ENCODE measurements around the gene COL18A1. TPM values are rescaled to one million over a fixed set of nuclear protein-coding genes. Genes with fewer than 3 reads are reported as not detected.
A peak's percentile ranks its signal among the peaks of the same experiment; 100 is the strongest.

Gene COL18A1
- polyA plus RNA-seq, 6 donors from 2014 or later = 0.13 to 0.49 (median 0.21) TPM

- Mint-ChIP-seq H3K4me1 (peaks cover 16 to 18% (median 18%) of the 10 kb centered on the region in 3 donors), H3K27ac (peak overlapping the region in 2 of 6 donors; percentile 28 to 85), H3K27me3 (peaks cover 59 to 82% (median 77%) of the 10 kb centered on the region in 3 donors), H3K9me3 (peaks cover 6 to 22% (median 12%) of the 10 kb centered on the region in 7 donors), H3K4me3 (peak overlapping the region; percentile 66 to 92 (median 88)), H3K36me3 (peaks cover 0 to 22% of the 10 kb centered on the region in 2 donors)
- DNase-seq = no peak
- peak; percentile 19 to 26 for ATAC-seq (ENCODE audit: low read depth in 2 of 2)
These were observed 888 bp upstream of the COL18A1 start for GRCh38 chr21:45403825-45404729.

GRCh38 chr21:45405271-45405818 is 380 bp downstream of the COL18A1 start:
- peaks cover 0 to 22% of the 10 kb centered on the region in 2 donors for H3K36me3 Mint-ChIP-seq
- H3K4me1 Mint-ChIP-seq = peaks cover 16 to 18% (median 18%) of the 10 kb centered on the region in 3 donors
- no peak for DNase-seq
- peaks cover 6 to 21% (median 12%) of the 10 kb centered on the region in 7 donors for H3K9me3 Mint-ChIP-seq
- no peak overlapping the region for H3K27ac Mint-ChIP-seq
- H3K4me3 Mint-ChIP-seq = peak overlapping the region in 1 of 8 donors; percentile 86
- peak; percentile 15 to 30 for ATAC-seq (ENCODE audit: low read depth in 2 of 2)
- peaks cover 58 to 82% (median 66%) of the 10 kb centered on the region in 3 donors for H3K27me3 Mint-ChIP-seq

- ATAC-seq (ENCODE audit: low read depth in 2 of 2) = peak in 1 of 2 donors; percentile 12
- Mint-ChIP-seq H3K4me1 (peaks cover 16 to 18% (median 18%) of the 10 kb centered on the region in 3 donors), H3K9me3 (peaks cover 5 to 13% (median 8%) of the 10 kb centered on the region in 7 donors), H3K27me3 (peaks cover 55 to 85% (median 66%) of the 10 kb centered on the region in 3 donors), H3K27ac (peak overlapping the region in 1 of 6 donors; percentile 63), H3K36me3 (peaks cover 0 to 19% of the 10 kb centered on the region in 2 donors), H3K4me3 (peak overlapping the region; percentile 42 to 84 (median 60))
- DNase-seq = no peak
These were observed 1.1 kb downstream of the COL18A1 start for GRCh38 chr21:45405819-45406762.

GRCh38 chr21:45406801-45407628 is 2.0 kb downstream of the COL18A1 start:
- Mint-ChIP-seq H3K4me3 (peak overlapping the region in 6 of 8 donors; percentile 32 to 84 (median 55)), H3K9me3 (peaks cover 0 to 4% (median 1%) of the 10 kb centered on the region in 7 donors), H3K27ac (peak overlapping the region in 2 of 6 donors; percentile 33 to 63), H3K4me1 (peaks cover 16 to 18% (median 18%) of the 10 kb centered on the region in 3 donors), H3K36me3 (peaks cover 0 to 13% of the 10 kb centered on the region in 2 donors), H3K27me3 (peaks cover 46 to 81% (median 57%) of the 10 kb centered on the region in 3 donors)
- DNase-seq (no peak), ATAC-seq (ENCODE audit: low read depth in 2 of 2) (no peak)

- no peak overlapping the region for H3K27ac Mint-ChIP-seq
- peaks cover 0 to 13% of the 10 kb centered on the region in 2 donors for H3K36me3 Mint-ChIP-seq
- DNase-seq (no peak), ATAC-seq (ENCODE audit: low read depth in 2 of 2) (no peak)
- H3K4me1 Mint-ChIP-seq = peaks cover 16 to 18% (median 18%) of the 10 kb centered on the region in 3 donors
- H3K4me3 Mint-ChIP-seq = peak overlapping the region in 3 of 8 donors; percentile 12 to 43 (median 35)
- H3K9me3 Mint-ChIP-seq = peaks cover 0 to 4% (median 0%) of the 10 kb centered on the region in 7 donors
- H3K27me3 Mint-ChIP-seq = peaks cover 40 to 78% (median 55%) of the 10 kb centered on the region in 3 donors
These were observed 2.8 kb downstream of the COL18A1 start for GRCh38 chr21:45407629-45408247.

GRCh38 chr21:45408271-45408791 is 3.4 kb downstream of the COL18A1 start:
- Mint-ChIP-seq H3K4me1 (peaks cover 16 to 17% (median 16%) of the 10 kb centered on the region in 3 donors), H3K36me3 (peaks cover 0 to 11% of the 10 kb centered on the region in 2 donors), H3K27ac (no peak overlapping the region), H3K4me3 (no peak overlapping the region), H3K27me3 (peaks cover 35 to 75% (median 52%) of the 10 kb centered on the region in 3 donors), H3K9me3 (peaks cover 0 to 4% (median 0%) of the 10 kb centered on the region in 7 donors)
- ATAC-seq (ENCODE audit: low read depth in 2 of 2) = no peak
- no peak for DNase-seq

GRCh38 chr21:45408801-45409261 is 3.9 kb downstream of the COL18A1 start:
- Mint-ChIP-seq H3K27ac (no peak overlapping the region), H3K27me3 (peaks cover 30 to 70% (median 47%) of the 10 kb centered on the region in 3 donors), H3K4me1 (peaks cover 11 to 13% (median 12%) of the 10 kb centered on the region in 3 donors), H3K9me3 (peaks cover 0 to 4% (median 0%) of the 10 kb centered on the region in 7 donors), H3K36me3 (peaks cover 0 to 6% of the 10 kb centered on the region in 2 donors), H3K4me3 (peak overlapping the region in 1 of 8 donors; percentile 70)
- no peak for ATAC-seq (ENCODE audit: low read depth in 2 of 2)
- no peak for DNase-seq

GRCh38 chr21:45409466-45410150 is 4.6 kb downstream of the COL18A1 start:
- H3K27me3 Mint-ChIP-seq = peaks cover 25 to 64% (median 40%) of the 10 kb centered on the region in 3 donors
- no peak overlapping the region for H3K27ac Mint-ChIP-seq
- no peak for ATAC-seq (ENCODE audit: low read depth in 2 of 2)
- H3K4me3 Mint-ChIP-seq = no peak overlapping the region
- peaks cover 6 to 9% (median 6%) of the 10 kb centered on the region in 3 donors for H3K4me1 Mint-ChIP-seq
- H3K36me3 Mint-ChIP-seq = no peaks in the 10 kb centered on the region
- no peak for DNase-seq
- no peaks in the 10 kb centered on the region for H3K9me3 Mint-ChIP-seq

GRCh38 chr21:45410151-45410864 is 5.3 kb downstream of the COL18A1 start:
- Mint-ChIP-seq H3K9me3 (no peaks in the 10 kb centered on the region), H3K27me3 (peaks cover 25 to 71% (median 40%) of the 10 kb centered on the region in 3 donors), H3K36me3 (no peaks in the 10 kb centered on the region), H3K4me3 (no peak overlapping the region), H3K27ac (no peak overlapping the region), H3K4me1 (peaks cover 6 to 9% (median 6%) of the 10 kb centered on the region in 3 donors)
- ATAC-seq (ENCODE audit: low read depth in 2 of 2) = no peak
- DNase-seq = no peak
